Measurements from ENCODE around the gene NGLY1.

NGLY1 gene

GRCh38 chr3:25782938-25783660, at the start of gene NGLY1:
Gene NGLY1 (minus strand): TSS chr3:25783443. CDS start chr3:25783390, 53 bp downstream.
- Histone ChIP-seq H3K36me3 (replicated peaks; ENCODE audit: low read depth, low read length) (peaks cover 21% of the 10 kb centered on the region), H3K4me2 (ENCODE audit: low read length) (peak within 1 kb of the TSS; percentile 88), H3K9ac (ENCODE audit: low read length) (peak within 1 kb of the TSS; percentile 91), H2AFZ (ENCODE audit: low read depth, low read length) (peak within 1 kb of the TSS; percentile 75), H3K9me3 (ENCODE audit: insufficient read depth, low read length) (no peaks in the 10 kb centered on the region), H4K20me1 (ENCODE audit: insufficient read depth, low read length) (peaks cover 35% of the 10 kb centered on the region), H3K27me3 (ENCODE audit: low read depth, low read length) (no peaks in the 10 kb centered on the region), H3K27ac (ENCODE audit: low read length) (peak within 1 kb of the TSS; percentile 82), H3K4me1 (ENCODE audit: low read length) (peaks cover 34% of the 10 kb centered on the region), H3K4me3 (ENCODE audit: low read length) (peak within 1 kb of the TSS; percentile 80), H3K79me2 (ENCODE audit: low read length) (peaks cover 41% of the 10 kb centered on the region)
- TF ChIP-seq EZH2phosphoT487 (IDR thresholded peaks at IDR 0.05; ENCODE audit: low read depth) (no peak), CTCF (IDR thresholded peaks at IDR 0.05; ENCODE audit: low read depth, low read length) (no peak)

GRCh38 chr3:25831578-25831977, 48.3 kb upstream of the NGLY1 start:
- H3K9me3 ChIP-seq (ENCODE audit: insufficient read depth, low read length): no peaks in the 10 kb centered on the region
- H3K9ac ChIP-seq (ENCODE audit: low read length): no peak overlapping the region
- no peak overlapping the region for H3K4me3 ChIP-seq (ENCODE audit: low read length)
- H3K36me3 ChIP-seq (replicated peaks; ENCODE audit: low read depth, low read length): no peaks in the 10 kb centered on the region
- TF ChIP-seq EZH2phosphoT487 (IDR thresholded peaks at IDR 0.05; ENCODE audit: low read depth): no peak
- TF ChIP-seq CTCF (IDR thresholded peaks at IDR 0.05; ENCODE audit: low read depth, low read length): peak; percentile 63
- H3K4me1 ChIP-seq (ENCODE audit: low read length): peaks cover 37% of the 10 kb centered on the region
- no peaks in the 10 kb centered on the region for H4K20me1 ChIP-seq (ENCODE audit: insufficient read depth, low read length)
- H3K27me3 ChIP-seq (ENCODE audit: low read depth, low read length): no peaks in the 10 kb centered on the region
- peak overlapping the region; percentile 52 for H3K4me2 ChIP-seq (ENCODE audit: low read length)
- no peak overlapping the region for H2AFZ ChIP-seq (ENCODE audit: low read depth, low read length)
- no peaks in the 10 kb centered on the region for H3K79me2 ChIP-seq (ENCODE audit: low read length)
- no peak overlapping the region for H3K27ac ChIP-seq (ENCODE audit: low read length)

- Histone ChIP-seq H3K4me2 (ENCODE audit: low read length) (peak overlapping the region; percentile 52), H3K4me3 (ENCODE audit: low read length) (peak overlapping the region; percentile 19; the same call in 1 of the 2 replicates), H2AFZ (ENCODE audit: low read depth, low read length) (no peak overlapping the region), H3K79me2 (ENCODE audit: low read length) (no peaks in the 10 kb centered on the region), H3K9ac (ENCODE audit: low read length) (no peak overlapping the region), H3K27ac (ENCODE audit: low read length) (no peak overlapping the region), H3K9me3 (ENCODE audit: insufficient read depth, low read length) (no peaks in the 10 kb centered on the region), H4K20me1 (ENCODE audit: insufficient read depth, low read length) (no peaks in the 10 kb centered on the region), H3K27me3 (ENCODE audit: low read depth, low read length) (no peaks in the 10 kb centered on the region), H3K4me1 (ENCODE audit: low read length) (peaks cover 37% of the 10 kb centered on the region), H3K36me3 (replicated peaks; ENCODE audit: low read depth, low read length) (no peaks in the 10 kb centered on the region)
- TF ChIP-seq CTCF (IDR thresholded peaks at IDR 0.05; ENCODE audit: low read depth, low read length): no peak
- TF ChIP-seq EZH2phosphoT487 (IDR thresholded peaks at IDR 0.05; ENCODE audit: low read depth): no peak
Measured at GRCh38 chr3:25830373-25831280, 47.4 kb upstream of the NGLY1 start.

GRCh38 chr3:25826510-25826909, 43.3 kb upstream of the NGLY1 start:
- Histone ChIP-seq H4K20me1 (ENCODE audit: insufficient read depth, low read length) (no peaks in the 10 kb centered on the region), H3K27ac (ENCODE audit: low read length) (no peak overlapping the region), H3K4me1 (ENCODE audit: low read length) (peaks cover 17% of the 10 kb centered on the region), H3K79me2 (ENCODE audit: low read length) (no peaks in the 10 kb centered on the region), H3K4me2 (ENCODE audit: low read length) (no peak overlapping the region), H3K4me3 (ENCODE audit: low read length) (no peak overlapping the region), H2AFZ (ENCODE audit: low read depth, low read length) (no peak overlapping the region), H3K27me3 (ENCODE audit: low read depth, low read length) (no peaks in the 10 kb centered on the region), H3K36me3 (replicated peaks; ENCODE audit: low read depth, low read length) (no peaks in the 10 kb centered on the region), H3K9me3 (ENCODE audit: insufficient read depth, low read length) (no peaks in the 10 kb centered on the region), H3K9ac (ENCODE audit: low read length) (no peak overlapping the region)
- no peak for TF ChIP-seq EZH2phosphoT487 (IDR thresholded peaks at IDR 0.05; ENCODE audit: low read depth)
